Stimulated activated CD4-positive, alpha-beta T cell treated with anti-CD3 and anti-CD28 coated beads, Interleukin-12 subunit alpha, Interleukin-12 subunit beta, amount 100 ng/mL, for 48 hours (primary cell): ENCODE data around the gene LMTK2.

ENCODE experiments used
- DNase-seq, 3 donors: peaks; one replicate each; pipeline ENCODE4 v3.0.0-alpha.2; 2020; ENCODE audit warnings: low read depth in 2 of 3, low spot score in 1 of 3

Gene LMTK2

DNA sequence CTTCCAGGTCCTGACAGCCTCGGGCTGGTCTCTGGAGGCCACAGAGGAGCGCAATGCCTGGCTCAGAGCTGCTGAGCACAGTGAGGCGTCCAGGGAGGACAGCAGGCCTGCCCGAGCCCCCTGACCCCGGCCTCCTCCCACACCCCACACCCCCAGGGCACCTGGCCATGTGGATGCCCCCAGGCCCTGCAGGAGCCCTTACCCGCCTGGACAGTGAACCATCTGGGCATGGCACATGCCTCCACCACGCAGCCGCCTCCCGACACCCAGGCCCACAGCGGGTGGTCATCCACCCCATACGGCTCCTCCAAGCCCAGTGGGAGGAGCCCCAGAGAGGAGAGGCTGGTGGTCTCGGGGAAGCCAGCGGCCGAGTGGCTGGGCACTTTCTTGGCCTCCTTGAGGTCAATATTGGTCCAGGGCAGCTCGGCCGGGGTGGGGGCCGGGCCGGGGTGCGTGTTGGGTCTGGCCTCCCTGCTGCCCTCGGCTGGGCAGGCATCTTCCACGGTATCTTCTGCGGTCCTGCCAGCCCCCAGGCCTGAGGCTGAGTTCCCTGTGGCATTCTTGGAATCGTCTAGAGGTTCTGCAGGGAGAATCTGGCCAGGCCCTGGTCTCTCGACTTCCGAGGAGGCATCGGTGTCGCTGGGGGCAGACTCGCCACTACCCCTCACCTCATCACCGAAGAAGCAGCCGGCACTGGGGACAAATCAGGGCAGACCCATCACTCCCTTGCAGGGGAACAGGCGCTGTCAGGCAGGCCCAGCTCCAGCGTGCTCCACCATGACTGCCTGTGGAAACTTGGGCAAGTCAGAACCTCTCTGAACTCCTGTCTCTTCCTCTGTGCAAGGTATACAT lies 126.8 kb downstream of the LMTK2 start:
- DNase-seq: no peak

DNA sequence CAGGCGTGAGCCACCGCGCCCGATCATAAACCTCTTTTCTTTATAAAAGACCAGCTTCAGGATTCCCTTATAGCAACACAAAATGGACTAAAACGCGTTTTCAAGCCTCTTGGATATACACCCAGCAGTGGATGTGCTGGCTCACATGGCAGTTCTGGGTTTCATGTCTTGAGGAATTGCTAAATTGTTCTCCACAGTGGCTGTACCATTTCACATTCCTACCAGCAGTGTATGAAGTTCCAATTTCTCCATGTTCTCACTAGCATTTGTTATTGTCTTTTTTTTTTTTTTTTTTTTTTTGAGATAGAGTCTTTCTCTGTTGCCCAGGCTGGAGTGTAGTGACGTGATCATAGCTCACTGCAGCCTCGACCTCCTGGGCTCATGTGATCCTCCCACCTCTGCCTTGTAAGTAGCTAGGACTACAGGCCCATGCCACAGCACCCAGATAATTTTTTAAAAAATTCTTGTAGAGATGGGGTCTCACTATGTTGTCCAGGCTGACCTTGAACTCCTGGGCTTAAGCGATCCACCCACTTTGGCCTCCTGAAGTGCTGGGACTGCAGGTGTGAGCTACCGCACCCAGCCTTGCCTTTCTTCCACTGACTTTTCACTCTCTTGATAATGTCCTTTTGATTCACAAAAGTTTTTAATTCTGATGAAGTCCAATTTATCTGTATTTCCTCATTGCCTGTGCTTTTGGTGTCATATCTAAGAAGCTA lies 127.9 kb downstream of the LMTK2 start:
- no peak for DNase-seq

DNA sequence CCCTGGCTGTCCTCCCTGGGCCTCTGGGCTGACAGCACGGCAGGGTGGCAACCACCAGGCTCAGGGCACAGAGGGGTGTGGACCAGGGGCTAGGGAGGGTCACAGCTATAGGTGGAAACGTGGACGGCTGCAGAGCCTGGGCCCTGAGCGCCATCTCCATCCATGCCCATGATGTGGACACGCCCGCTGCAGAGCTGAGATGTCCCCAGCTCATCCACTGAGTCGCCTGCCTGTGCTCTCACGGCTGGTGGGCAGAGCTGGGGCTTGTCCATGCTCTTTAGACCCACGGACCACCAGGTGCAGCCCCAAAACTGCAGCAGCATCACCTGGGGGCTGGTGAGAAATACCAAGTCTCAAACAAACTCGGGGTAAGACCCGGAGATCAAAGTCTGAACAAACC lies 129.2 kb downstream of the LMTK2 start:
- no peak for DNase-seq

DNA sequence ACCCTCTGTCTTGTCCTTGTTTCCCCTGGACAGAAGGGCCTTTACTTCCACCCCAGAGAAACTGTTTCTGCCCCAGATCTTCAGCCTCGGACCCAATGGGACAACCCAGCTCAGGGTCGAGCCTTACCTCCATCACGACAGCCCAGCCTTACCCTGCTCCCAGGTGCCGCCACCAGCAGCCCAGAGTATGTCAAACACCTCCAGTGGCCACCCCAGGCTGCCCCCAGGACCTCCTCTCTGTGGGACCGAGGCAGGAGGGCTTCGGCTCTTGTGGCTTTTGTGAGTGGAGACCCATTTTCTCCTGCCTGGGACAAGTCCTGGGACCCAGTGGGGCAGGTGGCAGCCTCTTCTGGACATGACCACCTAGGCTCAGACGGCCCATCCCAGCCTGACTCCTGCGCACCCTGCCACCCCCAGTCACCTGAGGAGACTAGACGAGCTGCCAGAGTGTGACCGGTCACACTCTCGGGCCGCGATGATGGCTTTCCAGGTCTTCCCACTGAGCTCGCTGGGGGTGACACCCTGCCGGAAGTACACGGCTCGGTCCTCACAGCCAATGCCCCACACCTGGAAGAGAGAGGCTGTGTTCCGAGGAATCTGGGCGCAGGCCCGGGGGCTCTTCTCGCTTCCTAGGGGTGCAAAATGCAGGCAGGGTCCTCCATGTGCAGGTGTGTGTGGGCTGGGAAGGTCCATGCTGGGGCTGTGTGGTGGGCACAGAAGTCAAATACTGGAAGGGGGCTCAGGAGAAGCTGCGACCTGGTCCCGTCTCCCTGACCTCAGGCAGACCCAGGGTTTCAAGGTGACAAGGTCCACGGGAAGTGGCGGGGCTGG lies 129.9 kb downstream of the LMTK2 start:
- no peak for DNase-seq

DNA sequence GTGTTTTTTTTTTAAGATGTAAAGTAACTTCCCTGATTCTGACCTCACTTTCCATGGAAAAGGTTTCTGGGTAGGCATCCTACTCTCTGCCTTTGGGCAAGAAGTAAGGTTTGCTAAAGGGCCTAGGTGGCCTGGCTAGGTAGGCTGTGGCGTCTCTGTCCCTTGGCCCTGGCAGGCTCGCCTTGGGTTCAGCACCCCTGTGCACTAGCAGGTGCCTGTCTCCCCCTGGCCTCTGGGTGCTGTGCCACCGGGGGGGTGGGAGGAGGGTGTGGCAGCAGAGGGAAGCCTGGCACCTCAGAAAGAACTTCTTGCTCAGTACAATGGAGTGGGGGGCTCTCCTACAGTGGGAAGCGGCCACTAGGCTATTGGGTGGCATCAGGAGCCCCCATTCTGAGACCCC lies 131.4 kb downstream of the LMTK2 start:
- no peak for DNase-seq

DNA sequence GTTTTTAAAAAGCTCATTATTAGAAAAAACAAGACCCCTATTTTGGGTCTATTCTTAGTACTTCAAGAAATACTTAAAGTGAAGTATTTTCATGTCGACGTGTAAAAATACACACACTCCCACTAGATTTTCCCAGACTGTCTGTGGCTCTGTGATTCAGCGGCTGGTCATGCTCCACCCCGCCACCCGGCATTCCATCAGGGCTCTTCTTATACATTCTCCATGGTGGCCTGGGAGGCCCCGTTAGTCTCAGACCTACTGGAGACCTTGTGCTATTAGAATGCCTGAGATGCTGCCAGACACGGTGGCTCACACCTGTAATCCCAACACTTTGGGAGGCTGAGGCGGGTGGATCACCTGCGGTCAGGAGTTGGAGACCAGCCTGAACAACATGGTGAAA lies 132.3 kb downstream of the LMTK2 start:
- no peak for DNase-seq

DNA sequence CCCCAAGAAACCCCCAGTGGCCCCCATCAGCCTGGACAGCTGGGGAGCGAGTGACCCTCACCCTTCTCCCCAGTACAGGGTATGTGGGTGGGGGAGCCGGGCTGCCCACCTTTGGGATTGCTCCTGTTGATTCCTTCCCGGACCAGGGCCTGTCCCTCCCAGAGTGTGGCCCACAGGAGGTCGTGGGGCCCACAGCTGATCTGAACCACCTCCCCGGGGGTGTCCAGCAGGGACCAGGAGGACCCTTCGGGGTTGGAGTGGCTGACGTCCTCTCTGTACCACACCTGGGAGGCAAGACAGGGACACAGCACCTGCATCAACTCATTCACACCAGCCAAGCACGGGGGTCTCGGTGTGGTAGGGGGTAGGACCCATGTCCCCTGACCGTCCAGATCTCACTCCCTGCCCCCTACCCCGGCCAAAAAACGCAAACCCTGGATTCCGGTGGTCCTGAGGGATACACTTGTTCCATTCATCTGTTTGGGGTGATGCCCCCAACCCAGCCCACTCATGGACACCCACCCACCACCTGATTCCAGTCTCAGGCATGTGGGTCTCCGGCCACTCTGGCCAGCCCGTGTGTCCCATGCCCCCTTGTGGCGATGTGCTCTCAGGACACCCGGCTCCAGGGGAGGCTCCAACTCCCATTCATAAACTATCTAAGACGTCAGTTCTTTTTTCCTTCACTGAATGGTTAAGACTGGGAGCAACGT lies 134.5 kb downstream of the LMTK2 start:
- DNase-seq: no peak

DNA sequence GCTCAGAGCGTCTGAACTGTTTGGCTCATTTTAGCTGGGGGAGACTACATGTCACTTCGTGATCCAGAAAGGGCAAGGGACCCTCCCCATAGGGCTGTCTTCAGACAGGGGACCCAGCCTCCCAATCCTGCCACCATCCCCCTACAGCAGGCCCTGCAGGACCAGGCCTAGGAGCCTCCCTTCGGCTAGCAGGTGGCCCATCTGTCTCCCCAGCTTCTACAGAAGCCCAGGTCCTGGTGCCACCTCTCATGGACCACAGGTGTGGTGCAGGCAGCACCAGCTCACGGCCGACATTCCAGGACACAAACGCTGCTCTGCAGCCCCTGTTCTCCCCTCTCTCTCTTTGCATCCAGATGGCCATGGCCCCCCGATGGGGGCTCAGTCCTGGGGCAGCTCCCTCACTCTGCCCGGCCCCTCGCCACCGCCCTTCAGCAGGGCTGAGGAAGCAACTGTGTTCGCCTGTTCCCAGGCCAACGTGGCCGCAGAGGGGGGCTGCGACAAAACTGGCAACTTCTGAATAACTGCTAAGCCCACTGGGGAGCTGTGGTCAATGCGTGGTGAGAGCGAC lies 135.1 kb downstream of the LMTK2 start:
- no peak for DNase-seq

DNA sequence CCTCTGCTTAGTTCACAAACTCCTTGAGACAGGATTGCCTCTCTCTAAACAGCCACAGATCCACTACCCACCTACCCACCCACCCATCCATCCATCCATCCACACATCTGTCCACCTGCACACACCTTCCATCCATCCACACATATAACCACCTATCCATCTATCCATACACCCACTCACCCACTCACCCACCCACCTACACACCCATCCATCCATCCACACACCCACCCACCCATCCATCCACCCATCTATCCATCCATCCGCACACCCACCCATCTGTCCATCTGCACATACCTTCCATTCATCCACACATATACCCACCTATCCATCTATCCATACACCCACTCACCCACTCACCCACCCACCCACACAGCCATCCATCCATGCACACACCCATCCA lies 135.7 kb downstream of the LMTK2 start:
- no peak for DNase-seq

DNA sequence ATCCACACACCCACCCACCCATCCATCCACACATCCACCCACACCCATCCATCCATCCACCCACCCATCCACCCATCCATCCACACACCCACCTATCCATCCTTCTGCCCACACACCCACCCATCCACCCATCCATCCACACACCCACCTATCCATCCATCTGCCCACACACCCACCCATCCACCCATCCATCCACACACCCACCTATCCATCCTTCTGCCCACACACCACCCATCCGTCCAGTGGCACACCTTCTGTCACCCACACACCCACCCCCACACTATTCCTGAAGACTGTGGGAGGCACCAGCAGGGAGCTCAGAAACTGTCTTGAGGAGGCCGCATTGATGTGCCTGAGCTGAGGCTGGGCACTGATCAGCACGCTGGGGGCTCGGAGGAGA lies 136.3 kb downstream of the LMTK2 start:
- no peak for DNase-seq

DNA sequence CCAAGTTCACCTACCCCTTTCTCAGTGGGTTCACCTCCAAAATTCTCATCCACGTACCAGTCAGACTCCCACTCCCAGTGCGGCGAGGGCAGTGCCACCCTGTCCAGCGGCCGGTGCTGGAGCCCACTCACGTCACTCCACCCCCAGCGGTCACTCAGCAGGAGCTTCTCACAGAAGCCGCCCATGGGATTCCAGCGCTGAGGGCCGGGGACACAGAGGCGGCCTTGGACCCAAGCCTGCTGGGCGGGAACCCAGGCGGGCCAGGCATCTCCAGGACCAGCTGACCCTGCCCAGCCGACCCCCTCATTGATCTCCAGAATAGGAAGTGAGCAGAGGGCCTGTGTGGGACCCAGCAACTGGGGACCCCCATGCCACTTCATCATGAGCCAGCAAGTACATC lies 138.2 kb downstream of the LMTK2 start:
- no peak for DNase-seq

DNA sequence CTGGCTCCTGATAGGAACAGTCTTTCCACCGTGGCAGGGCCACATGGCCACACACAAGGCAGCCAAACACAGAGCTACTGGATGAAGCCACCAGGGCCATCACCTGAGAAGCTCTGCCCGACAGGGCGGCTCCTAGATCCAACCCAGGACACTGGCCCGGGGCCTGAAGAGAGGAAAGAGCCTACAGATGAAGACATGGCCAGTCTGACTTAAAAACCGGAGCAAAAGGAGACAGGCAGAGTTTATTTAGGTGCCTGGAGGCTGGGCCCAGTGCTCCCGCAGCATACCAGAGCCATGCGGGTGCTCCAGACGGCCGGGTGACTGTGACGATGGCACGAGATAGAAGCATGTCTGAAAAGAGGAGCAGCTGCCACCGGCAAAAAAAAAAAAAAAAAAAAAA lies 141.5 kb downstream of the LMTK2 start:
- DNase-seq: no peak

DNA sequence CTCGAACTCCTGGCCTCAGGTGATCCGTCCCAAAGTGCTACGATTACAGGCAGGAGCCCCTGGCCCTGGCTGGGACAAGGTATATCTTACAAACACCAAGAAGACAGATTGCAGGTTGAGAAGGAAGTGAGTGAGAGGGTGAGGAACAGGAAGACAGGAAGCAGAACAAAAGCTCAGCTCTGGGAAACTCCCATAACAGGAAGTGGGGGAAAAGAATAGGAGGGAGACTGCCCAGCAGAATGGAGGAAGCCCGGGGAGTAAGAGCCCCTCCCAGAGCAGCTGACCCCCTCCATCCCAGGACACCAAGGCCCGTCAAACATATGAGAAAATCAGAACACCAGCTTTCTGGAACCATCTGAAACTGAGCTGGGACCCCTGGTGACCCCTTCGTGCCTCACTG lies 142.4 kb downstream of the LMTK2 start:
- DNase-seq: no peak

DNA sequence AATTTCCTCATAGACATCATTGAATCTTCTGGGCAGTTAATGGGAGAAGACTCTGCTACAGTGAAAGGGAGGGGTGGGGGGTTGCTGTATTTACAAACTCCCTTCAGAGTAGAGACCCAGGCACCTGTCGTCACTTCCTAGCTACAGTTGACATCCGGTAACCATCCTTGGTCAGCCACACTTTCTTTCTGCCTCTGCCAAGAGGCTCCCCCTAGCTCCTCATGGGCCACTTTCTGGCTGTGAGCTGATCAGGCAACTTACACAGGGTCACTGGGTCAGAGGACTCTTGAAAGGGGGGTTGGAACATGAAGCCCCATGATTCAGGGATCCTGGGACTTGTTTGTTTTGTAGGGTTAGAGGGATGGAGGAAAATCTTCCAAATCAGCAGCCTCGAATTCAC lies 144.1 kb downstream of the LMTK2 start:
- peak in 2 of 3 donors; percentile 15 to 31 for DNase-seq

DNA sequence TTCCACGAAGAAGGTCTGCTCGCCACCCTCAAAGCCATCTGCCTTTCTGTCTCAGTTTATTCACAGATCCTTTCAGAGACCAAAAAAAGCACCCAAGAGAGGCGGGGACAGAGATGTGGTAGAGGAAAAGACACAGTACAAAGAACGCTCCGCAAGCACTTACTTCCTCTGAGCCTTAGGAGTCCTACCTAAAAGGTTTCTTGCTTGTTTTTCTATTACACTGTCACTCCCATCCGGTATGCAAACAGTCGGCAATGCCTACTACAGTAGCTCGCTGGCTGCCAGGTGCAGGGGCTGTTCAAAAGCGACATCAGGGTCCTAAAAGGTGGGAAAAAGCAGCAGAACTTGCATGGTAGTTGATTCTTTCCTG lies 144.6 kb downstream of the LMTK2 start:
- DNase-seq: no peak

DNA sequence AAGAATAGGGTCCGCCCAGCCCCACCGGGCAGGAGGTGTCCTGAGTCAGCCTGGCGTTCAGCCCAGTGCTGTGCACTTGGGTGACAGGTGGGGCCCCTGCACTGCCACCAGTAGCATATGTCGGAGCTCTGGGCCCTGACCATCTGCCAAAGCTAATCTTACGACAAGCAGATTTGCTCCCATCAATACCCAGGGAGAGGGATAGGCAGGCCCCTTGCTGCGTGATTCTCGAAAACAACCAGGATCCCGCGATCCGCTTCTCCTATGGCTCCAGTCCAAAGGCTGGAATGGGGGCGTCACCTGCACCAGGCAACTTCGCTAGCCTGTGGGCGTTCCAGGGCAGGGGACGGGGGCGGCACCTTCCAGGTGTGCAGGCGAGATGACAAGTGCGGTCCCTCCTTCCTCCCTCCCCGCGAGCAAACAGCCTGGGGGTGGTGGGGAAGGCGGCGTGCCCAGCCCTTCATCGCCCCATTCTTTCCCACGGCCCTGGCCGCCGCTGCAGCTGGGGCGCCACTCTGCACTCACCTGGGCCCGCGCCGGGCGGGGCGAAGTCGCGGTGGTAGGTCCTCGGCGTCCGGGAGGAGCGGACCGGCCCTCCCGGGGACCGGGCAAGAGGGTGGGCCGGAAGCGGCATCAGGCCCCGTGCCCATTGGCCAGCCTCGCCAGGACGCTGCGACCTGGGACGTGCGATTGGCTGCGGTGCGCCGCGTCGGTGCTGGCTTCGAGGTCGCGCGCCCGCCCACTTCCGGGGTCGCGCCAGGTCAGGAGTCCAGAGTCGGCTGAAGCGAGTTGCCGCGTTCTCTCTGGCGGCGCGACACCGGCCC lies 145.2 kb downstream of the LMTK2 start, which contains the start of gene TECPR1:
TECPR1 (minus strand) TSS at position 632 of the 824 bp plus-strand sequence. CDS start 6,086 bp downstream, outside the sequence.
- peak; percentile 72 to 85 (median 72) for DNase-seq

DNA sequence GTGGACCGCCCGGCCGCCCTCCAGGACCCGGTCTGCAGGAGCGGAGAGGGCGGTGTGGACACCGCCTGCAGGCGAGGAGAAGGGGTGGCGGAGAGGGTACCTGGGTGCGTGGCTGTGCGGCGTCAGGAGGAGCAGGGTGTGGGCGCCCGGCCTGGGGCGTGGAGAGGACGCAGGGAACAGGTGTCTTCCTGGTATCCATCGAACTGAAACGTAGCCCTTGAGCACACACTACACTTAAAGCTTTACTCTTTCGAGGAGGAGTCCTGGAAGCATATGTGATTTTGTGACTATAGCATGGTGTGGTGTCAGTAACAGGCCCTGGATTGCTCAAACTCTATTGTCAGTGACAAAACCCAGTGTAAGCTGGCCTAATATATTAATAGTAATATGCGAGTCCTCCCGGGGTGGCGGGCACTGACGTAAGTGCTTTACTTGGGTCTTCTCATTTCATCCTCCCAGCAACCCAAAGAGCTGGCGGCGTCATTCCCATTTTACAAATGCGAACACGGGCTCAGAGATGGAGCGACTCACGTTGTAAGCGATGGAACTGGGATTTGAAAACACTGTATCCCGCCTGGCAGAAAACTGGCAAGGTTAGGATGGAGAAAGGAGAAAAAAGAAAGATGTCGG lies 145.9 kb downstream of the LMTK2 start:
- no peak for DNase-seq

DNA sequence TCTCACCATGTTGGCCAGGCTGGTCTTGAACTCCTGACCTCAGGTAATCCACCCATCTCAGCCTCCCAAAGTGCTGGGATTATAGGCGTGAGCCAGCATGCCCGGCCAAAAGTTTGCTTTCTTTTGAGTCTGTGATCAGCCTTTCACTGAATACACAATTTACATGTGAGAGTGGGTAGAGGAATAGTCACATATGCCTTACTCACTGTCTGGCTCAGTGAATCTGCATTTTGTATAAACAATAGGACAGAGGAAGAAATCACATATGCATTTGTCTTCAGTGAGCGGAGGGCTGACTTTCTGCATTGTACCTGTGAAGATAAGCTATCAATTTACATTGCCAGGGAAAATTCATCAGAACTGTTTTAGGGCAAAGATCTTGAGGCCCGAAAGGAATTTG lies 147.9 kb downstream of the LMTK2 start:
- no peak for DNase-seq

DNA sequence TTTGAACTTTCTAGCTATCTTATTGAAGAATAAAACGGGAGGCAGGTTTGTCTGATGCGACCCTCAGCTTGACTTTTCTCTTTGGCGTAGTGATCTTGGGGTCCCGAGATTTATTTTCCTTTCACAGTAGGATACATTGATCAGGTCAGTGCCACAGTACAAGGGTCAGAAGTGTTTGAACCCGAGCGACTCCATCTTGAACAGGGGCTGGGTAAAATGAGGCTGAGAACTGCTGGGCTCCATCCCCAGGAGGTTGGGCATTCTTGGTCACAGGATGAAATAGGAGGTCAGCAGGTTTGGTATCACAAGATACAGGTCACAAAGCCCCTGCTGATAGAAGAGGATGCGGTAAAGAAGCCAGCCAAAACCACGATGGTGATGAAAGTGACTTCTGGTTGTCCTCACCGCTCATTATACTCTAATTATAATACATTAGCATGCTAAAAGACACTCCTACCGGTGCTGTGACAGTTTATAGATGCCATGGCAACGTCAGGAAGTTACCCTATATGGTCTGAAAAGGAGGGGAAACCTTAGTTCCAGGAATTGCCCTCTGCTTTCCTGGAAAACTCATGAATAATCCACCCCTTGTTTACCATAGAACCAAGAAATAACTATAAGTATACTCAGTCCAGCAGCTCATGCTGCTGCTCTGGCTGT lies 148.4 kb downstream of the LMTK2 start:
- peak in 1 of 3 donors; percentile 30 for DNase-seq
